RWPE1 (cell line): ENCODE results near the gene RIMS3.
A peak's percentile ranks its signal among the peaks of the same experiment; 100 is the strongest.

Experiments
- CTCF ChIA-PET: fragments of 350-600 bp; sonication (Branson Sonifier 250); formaldehyde crosslinking; extraction: SDS; loops from one replicate; lab custom pipeline; 2021; lab: Yijun Ruan, JAX
- POLR2A ChIA-PET: fragments of 400-600 bp; formaldehyde crosslinking; extraction: SDS; loops from one replicate; lab custom pipeline; 2020; ENCODE audit warnings: antibody characterized with exemption; ENCODE audit not compliant: low non-redundant PET; lab: Yijun Ruan, JAX
- DNase-seq: peaks from one replicate; pipeline ENCODE4 v3.0.0; 2012; ENCODE audit warnings: low spot score
- H3K27ac ChIP-seq: fragments of 450-650 bp; 2 replicates; pipeline ENCODE4 v1.5.1; 2017
- TF ChIP-seq, protein P1 (sequence below): fragments of 450-650 bp; conservative IDR thresholded peaks from 2 replicates; pipeline ENCODE4 v1.5.1; 2017; ENCODE audit warnings: low read depth, mild to moderate bottlenecking

Gene RIMS3

GRCh38 chr1:40622936-40623629, 42.4 kb downstream of the RIMS3 start:
- no peak for DNase-seq
- CTCF ChIA-PET: interaction anchor here (0.6 to 0.8 kb wide), 2 partner anchors 132 to 226 kb away, joined by 3 to 4 read pairs; no protein-coding TSS in a partner anchor

DNA sequence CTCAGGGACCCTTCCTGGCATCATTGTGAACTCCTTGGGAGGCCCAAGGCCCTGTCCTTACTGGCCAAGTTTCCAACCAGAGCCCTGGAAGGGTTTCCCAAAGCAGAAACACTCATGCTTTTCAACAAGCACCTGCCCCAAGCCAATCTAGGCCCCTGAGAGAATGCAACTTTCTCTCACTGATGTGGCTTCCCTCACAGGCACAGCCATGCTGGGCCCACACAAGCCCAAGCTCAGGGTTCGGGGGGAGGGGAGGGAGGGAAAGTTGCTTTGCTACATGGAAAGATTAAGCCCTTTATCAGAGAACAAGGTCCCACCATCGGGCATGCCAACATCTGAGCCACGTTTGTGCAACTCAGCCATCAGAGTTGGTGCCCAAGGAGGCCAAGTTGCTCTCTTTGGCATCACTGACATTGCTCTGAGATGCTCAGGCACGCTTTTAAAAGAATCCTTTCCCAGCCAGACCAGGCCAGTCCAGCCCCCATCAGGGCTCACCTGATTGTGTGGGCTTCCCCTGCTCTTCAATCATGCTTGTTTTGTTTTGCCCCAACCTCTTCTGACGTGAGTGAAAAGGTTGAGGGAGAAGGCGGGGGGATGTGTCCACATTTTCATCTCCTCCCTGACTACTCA, 43.5 kb downstream of the RIMS3 start:
- no peak for DNase-seq
- CTCF ChIA-PET: no interaction called here
- POLR2A ChIA-PET: no interaction called here
- TF ChIP-seq, protein P1, sequence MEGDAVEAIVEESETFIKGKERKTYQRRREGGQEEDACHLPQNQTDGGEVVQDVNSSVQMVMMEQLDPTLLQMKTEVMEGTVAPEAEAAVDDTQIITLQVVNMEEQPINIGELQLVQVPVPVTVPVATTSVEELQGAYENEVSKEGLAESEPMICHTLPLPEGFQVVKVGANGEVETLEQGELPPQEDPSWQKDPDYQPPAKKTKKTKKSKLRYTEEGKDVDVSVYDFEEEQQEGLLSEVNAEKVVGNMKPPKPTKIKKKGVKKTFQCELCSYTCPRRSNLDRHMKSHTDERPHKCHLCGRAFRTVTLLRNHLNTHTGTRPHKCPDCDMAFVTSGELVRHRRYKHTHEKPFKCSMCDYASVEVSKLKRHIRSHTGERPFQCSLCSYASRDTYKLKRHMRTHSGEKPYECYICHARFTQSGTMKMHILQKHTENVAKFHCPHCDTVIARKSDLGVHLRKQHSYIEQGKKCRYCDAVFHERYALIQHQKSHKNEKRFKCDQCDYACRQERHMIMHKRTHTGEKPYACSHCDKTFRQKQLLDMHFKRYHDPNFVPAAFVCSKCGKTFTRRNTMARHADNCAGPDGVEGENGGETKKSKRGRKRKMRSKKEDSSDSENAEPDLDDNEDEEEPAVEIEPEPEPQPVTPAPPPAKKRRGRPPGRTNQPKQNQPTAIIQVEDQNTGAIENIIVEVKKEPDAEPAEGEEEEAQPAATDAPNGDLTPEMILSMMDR: no peak
- no peak overlapping the region for H3K27ac ChIP-seq

More at GRCh38 chr1:40622936-40623629, 42.4 kb downstream of the RIMS3 start:
- POLR2A ChIA-PET: no interaction called here
- TF ChIP-seq, protein P1: no peak
- H3K27ac ChIP-seq: no peak overlapping the region

DNA sequence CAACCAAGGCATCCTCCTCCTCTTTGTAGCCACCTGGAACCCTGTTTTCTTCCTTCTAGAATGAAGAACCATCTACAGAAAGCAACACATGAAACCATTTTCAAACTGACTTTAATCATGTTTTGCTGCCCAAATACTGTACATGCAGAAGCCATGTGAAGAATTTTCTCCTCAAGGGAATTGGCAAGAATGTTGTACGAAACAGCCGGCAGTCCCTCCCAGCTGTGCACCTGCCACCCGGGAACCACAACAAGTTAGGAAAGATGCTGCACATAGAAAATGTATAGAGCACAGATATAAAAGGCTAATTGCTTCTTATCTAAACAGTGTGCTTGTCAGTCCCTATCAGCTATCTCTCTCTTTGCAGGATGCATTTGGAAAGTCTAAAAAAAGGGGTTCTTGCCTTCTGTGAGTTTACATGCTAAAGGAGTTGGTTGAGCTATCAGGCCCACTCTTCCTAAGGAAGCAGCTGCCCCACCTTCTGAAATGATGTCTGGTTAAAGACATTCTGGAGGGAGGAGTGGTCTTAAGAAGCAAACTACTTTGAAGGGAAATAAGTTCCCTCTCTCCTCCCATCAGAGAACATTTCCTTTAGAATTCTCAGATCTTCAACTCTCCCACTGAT, 44.8 kb downstream of the RIMS3 start:
- no peak for DNase-seq
- ChIA-PET CTCF (no interaction called here), POLR2A (interaction anchor here (0.7 kb wide), 1 partner anchor 242 kb away, joined by 3 read pairs; the partner anchor contains the start of gene CITED4)
- TF ChIP-seq, protein P1: no peak
- no peak overlapping the region for H3K27ac ChIP-seq

GRCh38 chr1:40620150-40620549, 45.3 kb downstream of the RIMS3 start:
- H3K27ac ChIP-seq: no peak overlapping the region
- TF ChIP-seq, protein P1: no peak
- CTCF ChIA-PET: no interaction called here

GRCh38 chr1:40618108-40618507, 47.4 kb downstream of the RIMS3 start:
- H3K27ac ChIP-seq: no peak overlapping the region
- ChIA-PET POLR2A (no interaction called here), CTCF (no interaction called here)
- TF ChIP-seq, protein P1: no peak
- DNase-seq: no peak

More at GRCh38 chr1:40620150-40620549, 45.3 kb downstream of the RIMS3 start:
- POLR2A ChIA-PET: no interaction called here
- no peak for DNase-seq

GRCh38 chr1:40612345-40612831, 53.1 kb downstream of the RIMS3 start:
- ChIA-PET CTCF (interaction anchor here (0.6 to 1.3 kb wide), 4 partner anchors 57 to 400 kb away, joined by 3 to 7 read pairs (median 4); no protein-coding TSS in a partner anchor), POLR2A (no interaction called here)
- TF ChIP-seq, protein P1: peak; percentile 89
- DNase-seq: peak; percentile 63
- H3K27ac ChIP-seq: no peak overlapping the region
